HT-29 (cell line): ENCODE measurements around the gene MORN5. TPM values are rescaled to one million over a fixed set of nuclear protein-coding genes. Genes with fewer than 3 reads are reported as not detected.

ENCODE experiments used
- DNase-seq: peaks from one replicate; pipeline ENCODE4 v3.0.0-alpha.2; 2015; ENCODE audit warnings: low spot score
- total RNA-seq: library from RNA; depleted of rRNA; stranded (reverse); fragments of >200 nt; shearing (Covaris generic); gene quantifications from 2 replicates; pipeline ENCODE4 v1.2.3, GENCODE V29; 2014

The MORN5 gene
- total RNA-seq, 1 experiment from 2014 or later: not detected

GRCh38 chr9:122214507-122214906 lies 54.8 kb downstream of the MORN5 start:
- DNase-seq: no peak

DNA sequence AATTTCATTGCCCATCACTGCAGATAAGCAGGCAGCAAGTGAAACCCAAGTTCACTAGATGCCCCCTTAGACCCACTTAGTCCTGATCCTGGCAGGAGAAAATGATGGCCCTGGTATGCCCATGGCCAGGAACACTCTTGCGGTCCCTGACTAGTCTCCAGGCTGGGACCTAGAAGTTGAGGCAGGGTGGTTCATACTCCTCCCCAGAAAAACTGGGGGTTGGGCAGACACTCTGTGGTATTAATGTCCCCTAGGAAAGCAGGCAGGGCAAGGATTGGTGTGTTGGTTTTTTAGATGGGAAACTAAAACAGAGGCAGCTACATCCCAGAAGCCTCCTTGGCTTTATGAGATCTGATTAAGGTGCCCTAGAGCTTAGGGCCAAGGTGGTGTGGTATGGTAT lies 56.0 kb downstream of the MORN5 start:
- DNase-seq: no peak

DNA sequence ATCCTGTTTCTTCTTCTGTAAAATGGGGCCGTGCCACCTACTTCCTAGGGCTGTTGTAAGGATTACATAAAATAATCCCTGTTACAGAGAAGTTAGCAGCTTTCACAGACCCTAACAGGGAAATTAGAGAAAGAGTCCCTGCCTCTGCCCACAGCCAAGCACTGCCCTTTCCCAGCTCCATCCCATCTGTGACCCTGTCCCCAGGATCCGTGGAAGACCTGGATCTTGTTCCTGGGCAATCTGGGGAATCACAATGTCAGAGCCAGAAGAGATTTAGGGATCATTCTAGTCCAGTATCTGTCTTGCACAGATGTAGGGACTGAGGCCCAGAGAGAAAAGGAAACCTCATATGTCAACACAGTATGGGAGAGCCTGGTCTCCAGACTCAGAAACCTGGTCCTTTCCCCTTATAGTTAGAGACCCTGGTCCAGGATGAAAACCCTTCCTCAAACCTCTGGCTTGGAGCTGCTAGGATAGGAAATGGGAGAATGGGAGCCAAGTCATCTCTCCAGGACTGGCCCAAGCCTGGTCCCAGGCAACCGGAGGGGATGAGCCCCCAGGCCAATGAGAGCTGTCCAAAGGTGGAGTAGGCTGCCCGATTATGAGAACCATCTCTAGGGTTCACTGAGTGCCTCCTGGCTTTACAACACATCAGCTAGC lies 56.6 kb downstream of the MORN5 start:
- no peak for DNase-seq

GRCh38 chr9:122216798-122217418 lies 57.2 kb downstream of the MORN5 start:
- no peak for DNase-seq

DNA sequence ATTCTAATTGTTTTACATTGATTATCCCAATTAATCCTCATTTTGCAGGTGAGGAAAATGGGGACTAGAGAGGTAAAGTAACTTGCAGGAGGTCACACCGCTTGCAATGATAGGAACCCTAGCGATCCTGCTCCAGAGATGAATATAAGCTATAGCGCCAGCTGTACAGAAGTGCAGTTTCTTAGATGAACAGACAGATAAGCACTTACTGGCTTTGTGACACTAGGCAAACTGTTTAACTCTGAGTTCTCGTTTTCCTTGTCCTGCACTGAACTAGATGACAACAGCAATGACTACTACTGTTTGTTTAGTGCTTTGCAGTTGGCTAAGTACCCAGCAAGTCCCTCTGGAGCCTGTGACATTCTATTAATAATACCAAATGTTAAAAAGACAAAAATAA lies 57.9 kb downstream of the MORN5 start:
- no peak for DNase-seq

- no peak for DNase-seq
Measured at GRCh38 chr9:122218071-122218934, 58.6 kb downstream of the MORN5 start.

- no peak for DNase-seq
Measured at GRCh38 chr9:122218935-122219855, 59.5 kb downstream of the MORN5 start.

- DNase-seq: no peak
Measured at GRCh38 chr9:122219856-122220672, 60.4 kb downstream of the MORN5 start.

GRCh38 chr9:122220673-122221182 lies 61.0 kb downstream of the MORN5 start:
- DNase-seq: no peak

- DNase-seq: no peak
Measured at GRCh38 chr9:122221183-122221811, 61.6 kb downstream of the MORN5 start.

DNA sequence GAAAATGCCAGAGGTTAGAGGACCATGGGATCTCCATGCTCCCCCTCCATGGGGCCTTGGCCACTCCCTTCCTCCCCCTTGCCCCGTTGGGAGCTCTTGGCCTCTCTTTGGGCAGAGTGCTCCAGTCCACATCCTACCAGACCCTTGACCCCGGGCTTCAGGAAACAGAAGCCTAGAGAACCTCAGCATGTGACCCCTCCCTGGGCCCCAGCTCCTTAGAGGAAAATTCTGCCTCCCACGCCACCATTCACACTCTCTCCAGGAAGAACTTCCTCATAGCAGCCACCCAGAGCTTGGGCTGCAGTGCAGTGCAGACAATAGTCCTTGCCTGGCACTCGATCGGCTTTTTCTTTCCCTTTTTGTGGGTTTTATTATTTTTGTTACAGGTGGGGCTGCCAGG lies 63.1 kb downstream of the MORN5 start:
- no peak for DNase-seq

DNA sequence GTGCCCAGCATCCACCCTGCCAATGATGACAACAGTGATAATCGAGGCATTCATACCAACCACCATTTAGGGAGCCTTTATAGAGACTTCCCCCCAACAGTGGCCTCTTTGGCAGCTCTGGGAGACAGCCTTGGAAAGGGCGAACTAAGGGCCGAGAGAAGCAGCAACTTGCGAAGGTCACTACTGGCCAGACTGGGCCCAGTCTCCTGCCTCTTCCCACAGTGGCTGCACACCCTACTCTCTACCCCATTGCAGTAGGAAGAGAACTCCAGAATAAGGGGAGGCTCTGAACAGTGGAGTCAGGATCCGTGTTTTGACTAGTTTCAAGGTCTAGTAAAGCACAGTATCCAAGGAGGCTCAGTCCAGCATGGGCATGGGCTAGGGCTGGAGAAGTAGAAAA lies 63.7 kb downstream of the MORN5 start:
- no peak for DNase-seq

DNA sequence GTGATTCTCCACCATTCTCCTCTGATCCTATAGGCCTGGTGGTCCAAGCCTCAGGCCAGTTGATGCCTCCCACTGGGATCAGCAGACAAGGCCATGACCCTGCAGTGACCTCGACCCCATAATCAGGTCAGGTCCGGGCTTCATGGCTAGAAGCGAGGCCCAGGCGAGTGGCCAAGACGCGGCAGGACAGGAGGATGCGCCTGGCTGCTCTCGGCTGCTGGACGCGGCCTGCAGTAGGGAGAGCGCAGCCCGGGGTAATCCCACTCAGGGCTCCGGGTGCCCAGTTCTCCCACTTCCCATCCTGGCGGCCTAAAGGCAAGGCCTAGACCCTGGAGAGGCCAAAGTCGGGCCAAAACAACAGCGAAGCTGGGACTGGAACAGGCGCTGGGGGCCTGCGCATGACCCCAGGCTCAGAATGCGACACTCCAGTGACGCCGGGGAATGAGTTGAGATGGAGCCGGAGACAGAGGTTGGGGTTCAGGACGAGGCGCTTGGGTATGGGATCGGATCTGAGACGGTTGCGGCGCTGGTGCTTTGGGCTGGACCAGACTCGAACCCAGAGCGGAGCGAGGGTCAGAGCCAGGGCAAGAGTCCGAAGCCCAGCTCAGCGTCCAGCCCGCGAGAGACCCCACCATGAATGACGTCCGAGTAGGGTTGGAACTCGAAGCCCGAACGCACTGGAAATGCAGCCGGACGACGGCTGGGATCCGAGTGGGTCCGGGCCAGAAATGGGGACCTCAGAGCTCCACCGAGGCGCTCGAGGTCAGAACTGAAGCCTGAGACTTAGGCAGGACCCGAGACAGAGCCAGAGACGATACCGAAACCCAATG lies 65.8 kb downstream of the MORN5 start:
- no peak for DNase-seq

DNA sequence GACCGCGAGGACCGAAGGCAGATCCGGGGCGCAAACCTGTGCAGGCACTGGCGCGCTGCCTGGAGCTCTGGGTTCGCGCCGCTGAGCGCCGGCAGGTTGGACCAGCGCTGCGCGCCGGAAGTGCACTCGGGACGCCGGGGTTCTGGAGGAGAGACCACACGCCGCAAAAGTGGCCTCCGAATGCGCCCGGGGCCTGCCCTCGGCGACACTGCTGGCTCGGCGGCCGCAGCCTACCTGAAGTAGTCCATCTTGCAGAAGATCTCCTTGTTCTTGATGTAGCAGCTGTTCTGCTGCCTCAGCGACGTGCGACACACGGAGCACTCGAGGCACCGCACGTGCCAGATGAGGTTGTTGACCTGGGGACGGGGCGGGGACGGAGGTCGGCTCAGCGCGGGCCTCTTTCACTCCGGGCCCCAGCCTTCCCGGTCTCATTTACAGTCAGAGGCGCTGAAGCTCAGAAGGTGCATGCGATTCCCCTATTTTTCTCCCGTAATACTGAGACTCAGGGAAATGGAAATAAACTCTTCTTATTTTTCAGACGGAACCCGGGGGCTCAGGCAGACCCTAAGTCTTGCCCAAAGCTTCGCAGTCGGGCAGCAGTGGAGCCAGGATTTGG lies 66.5 kb downstream of the MORN5 start:
- no peak for DNase-seq

DNA sequence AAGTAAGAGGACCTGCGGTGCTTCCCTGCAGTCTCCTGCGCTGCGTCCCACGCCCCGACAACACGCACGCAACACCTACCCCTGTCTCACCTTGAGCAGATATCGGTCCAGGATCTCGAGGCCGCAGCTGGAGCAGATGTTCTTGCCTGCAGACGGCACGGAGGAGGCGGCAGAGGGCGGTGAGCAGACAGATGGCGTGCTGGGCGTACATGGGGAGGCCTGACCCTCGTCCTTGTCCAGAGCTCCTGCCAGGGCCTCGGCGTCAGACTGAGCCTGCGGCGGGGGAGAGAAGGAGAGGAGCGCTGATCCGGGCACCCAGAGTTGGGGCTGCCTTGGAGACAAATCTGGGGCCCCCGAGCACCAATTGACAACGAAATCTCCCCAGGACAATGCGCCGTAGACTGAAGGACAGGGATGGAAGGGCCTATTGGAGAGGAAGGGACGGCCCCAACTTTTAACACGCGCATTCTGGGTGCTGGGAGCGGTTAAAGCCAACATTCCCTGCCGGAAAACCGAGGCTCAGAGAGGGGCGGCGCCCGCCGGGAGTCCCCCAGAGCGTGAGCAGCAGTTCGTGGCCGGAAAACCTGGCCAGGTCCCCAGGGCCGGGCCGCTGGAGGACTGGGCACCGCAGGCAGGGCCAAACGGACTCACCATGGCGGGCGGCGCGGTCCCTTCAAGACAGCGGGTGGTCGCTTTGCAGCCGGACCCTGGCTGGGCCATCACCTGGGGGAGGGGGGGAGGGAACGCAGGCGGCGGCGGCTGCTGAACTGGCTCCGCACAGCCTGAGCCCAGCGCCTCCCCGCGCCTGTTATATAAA lies 67.3 kb downstream of the MORN5 start:
- DNase-seq: no peak

DNA sequence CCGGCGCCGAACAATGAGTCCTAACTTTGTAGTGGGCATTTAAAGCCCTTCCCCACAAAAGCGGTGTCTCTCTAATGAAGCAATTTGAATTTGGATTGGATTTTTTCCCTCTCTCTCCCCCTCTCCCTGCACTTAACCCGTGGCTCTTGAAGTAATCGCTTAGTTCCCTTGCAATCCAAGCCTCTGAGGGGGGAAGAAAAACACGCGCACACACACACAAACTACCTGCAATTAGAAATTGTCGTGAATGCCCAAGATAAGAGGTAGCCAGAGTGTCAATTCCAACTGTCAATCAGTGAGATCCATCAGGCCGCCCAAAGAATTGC lies 67.8 kb downstream of the MORN5 start:
- no peak for DNase-seq

- no peak for DNase-seq
Measured at GRCh38 chr9:122228191-122228567, 68.5 kb downstream of the MORN5 start.
